Neural cell (in vitro differentiated cells): ENCODE measurements around the gene WWC1. TPM values are rescaled to one million over a fixed set of nuclear protein-coding genes. Genes with fewer than 3 reads are reported as not detected.

Source experiments
- H2AFZ ChIP-seq: fragments of 200-600, 300-800 bp; sonication (generic), shearing (Covaris generic); 2 replicates; pipeline ENCODE4 v1.6.0; 2014; ENCODE audit warnings: low read depth, mild to moderate bottlenecking, antibody characterized with exemption, low read length, moderate library complexity
- H3F3A ChIP-seq: fragments of 200-600 bp; shearing (Covaris generic); 2 replicates; pipeline ENCODE4 v1.6.1; 2016; ENCODE audit warnings: mild to moderate bottlenecking, moderate library complexity, mixed read lengths, antibody characterized with exemption, low read length; ENCODE audit not compliant: insufficient read depth, poor library complexity, severe bottlenecking
- H3K27ac ChIP-seq: fragments of 200-600, 300-800 bp; sonication (generic), shearing (Covaris generic); 2 replicates; pipeline ENCODE4 v1.5.1; 2014; ENCODE audit warnings: mild to moderate bottlenecking, low read length, moderate library complexity
- H3K27me3 ChIP-seq: fragments of 300-800, 200-600 bp; sonication (generic), shearing (Covaris generic); 2 replicates; pipeline ENCODE4 v1.6.0; 2014; ENCODE audit warnings: mild to moderate bottlenecking, low read depth, low read length, moderate library complexity; ENCODE audit not compliant: insufficient read depth
- H3K36me3 ChIP-seq: fragments of 300-800, 200-600 bp; sonication (generic), shearing (Covaris generic); 2 replicates; pipeline ENCODE4 v1.5.1; 2014; ENCODE audit warnings: mild to moderate bottlenecking, antibody characterized with exemption, low read length, moderate library complexity; ENCODE audit not compliant: insufficient read depth
- H3K4me2 ChIP-seq: fragments of 300-800, 200-600 bp; sonication (generic), shearing (Covaris generic); 2 replicates; pipeline ENCODE4 v1.6.0; 2014; ENCODE audit warnings: mild to moderate bottlenecking, low read length
- H3K4me3 ChIP-seq: fragments of 300-800, 200-600 bp; sonication (generic), shearing (Covaris generic); 2 replicates; pipeline ENCODE4 v1.5.1; 2014; ENCODE audit warnings: mild to moderate bottlenecking, low read length, moderate library complexity
- H3K79me2 ChIP-seq: fragments of 200-600 bp; shearing (Covaris generic); replicated peaks from 2 replicates; pipeline ENCODE4 v1.6.0; 2014; ENCODE audit warnings: mild to moderate bottlenecking, low read length, moderate library complexity; ENCODE audit not compliant: insufficient read depth
- H3K9ac ChIP-seq: fragments of 300-800, 200-600 bp; sonication (generic), shearing (Covaris generic); 2 replicates; pipeline ENCODE4 v1.6.1; 2016; ENCODE audit warnings: mild to moderate bottlenecking, low read length, mixed read lengths
- H3K9me2 ChIP-seq: fragments of 200-600 bp; shearing (Covaris generic); 2 replicates; pipeline ENCODE4 v1.6.1; 2016; ENCODE audit warnings: mild to moderate bottlenecking, low read length, mixed read lengths; ENCODE audit not compliant: insufficient read depth
- H3K9me3 ChIP-seq: fragments of 200-600, 300-800 bp; sonication (generic), shearing (Covaris generic); 2 replicates; pipeline ENCODE4 v1.6.1; 2016; ENCODE audit warnings: mild to moderate bottlenecking, mixed run types, low read length, moderate library complexity, mixed read lengths
- H4K20me1 ChIP-seq: fragments of 200-600 bp; shearing (Covaris generic); 2 replicates; pipeline ENCODE4 v1.6.1; 2016; ENCODE audit warnings: mild to moderate bottlenecking, mixed run types; ENCODE audit not compliant: insufficient read depth
- EP300 ChIP-seq: fragments of 450-650 bp; conservative IDR thresholded peaks from 2 replicates; pipeline ENCODE4 v1.6.1; 2014; ENCODE audit warnings: antibody characterized with exemption, mild to moderate bottlenecking, moderate library complexity; ENCODE audit not compliant: poor library complexity, severe bottlenecking
- EZH2 ChIP-seq: fragments of 200-600, 300-800 bp; shearing (Covaris generic), sonication (generic); IDR thresholded peaks from 2 replicates; pipeline ENCODE4 v1.6.1; 2014; ENCODE audit warnings: antibody characterized with exemption, low read length, borderline replicate concordance, mild to moderate bottlenecking; ENCODE audit not compliant: insufficient read depth, poor library complexity, severe bottlenecking
- MXI1 ChIP-seq: fragments of 450-650 bp; conservative IDR thresholded peaks from 2 replicates; pipeline ENCODE4 v1.6.1; 2014; ENCODE audit warnings: antibody characterized with exemption, mild to moderate bottlenecking; ENCODE audit not compliant: poor library complexity, severe bottlenecking
- POLR2AphosphoS5 ChIP-seq: IDR thresholded peaks from 2 replicates; pipeline ENCODE4 v1.6.1; 2012
- RAD21 ChIP-seq: fragments of 450-650 bp; conservative IDR thresholded peaks from 2 replicates; pipeline ENCODE4 v1.6.1; 2014; ENCODE audit warnings: antibody characterized with exemption, mild to moderate bottlenecking, moderate library complexity
- REST ChIP-seq: IDR thresholded peaks from 2 replicates; pipeline ENCODE4 v1.6.1; 2012; ENCODE audit warnings: borderline replicate concordance
- SMC3 ChIP-seq: fragments of 450-650 bp; conservative IDR thresholded peaks from 2 replicates; pipeline ENCODE4 v1.6.1; 2014; ENCODE audit warnings: antibody characterized with exemption, mild to moderate bottlenecking, moderate library complexity; ENCODE audit not compliant: poor library complexity
- TAF1 ChIP-seq: IDR thresholded peaks from 2 replicates; pipeline ENCODE4 v1.6.1; 2012; ENCODE audit warnings: low read depth
- polyA plus RNA-seq: library from polyadenylated mRNA; depleted of rRNA; stranded (reverse); fragments of >200 nt; gene quantifications from 2 replicates; pipeline ENCODE4 v1.2.3, GENCODE V29; 2014
- TF ChIP-seq, protein P1 (sequence below): fragments of 450-650 bp; IDR thresholded peaks from 2 replicates; pipeline ENCODE4 v1.5.1; 2014; ENCODE audit warnings: antibody characterized with exemption, mild to moderate bottlenecking, moderate library complexity; ENCODE audit not compliant: poor library complexity, severe bottlenecking

The WWC1 gene
- polyA plus RNA-seq, 1 donor from 2014 or later = 0.97 TPM

- no peak overlapping the region for H3K4me2 ChIP-seq
- no peak overlapping the region for H3K27ac ChIP-seq
- no peak overlapping the region for H2AFZ ChIP-seq
- no peak for TF ChIP-seq RAD21
- TF ChIP-seq, protein P1, sequence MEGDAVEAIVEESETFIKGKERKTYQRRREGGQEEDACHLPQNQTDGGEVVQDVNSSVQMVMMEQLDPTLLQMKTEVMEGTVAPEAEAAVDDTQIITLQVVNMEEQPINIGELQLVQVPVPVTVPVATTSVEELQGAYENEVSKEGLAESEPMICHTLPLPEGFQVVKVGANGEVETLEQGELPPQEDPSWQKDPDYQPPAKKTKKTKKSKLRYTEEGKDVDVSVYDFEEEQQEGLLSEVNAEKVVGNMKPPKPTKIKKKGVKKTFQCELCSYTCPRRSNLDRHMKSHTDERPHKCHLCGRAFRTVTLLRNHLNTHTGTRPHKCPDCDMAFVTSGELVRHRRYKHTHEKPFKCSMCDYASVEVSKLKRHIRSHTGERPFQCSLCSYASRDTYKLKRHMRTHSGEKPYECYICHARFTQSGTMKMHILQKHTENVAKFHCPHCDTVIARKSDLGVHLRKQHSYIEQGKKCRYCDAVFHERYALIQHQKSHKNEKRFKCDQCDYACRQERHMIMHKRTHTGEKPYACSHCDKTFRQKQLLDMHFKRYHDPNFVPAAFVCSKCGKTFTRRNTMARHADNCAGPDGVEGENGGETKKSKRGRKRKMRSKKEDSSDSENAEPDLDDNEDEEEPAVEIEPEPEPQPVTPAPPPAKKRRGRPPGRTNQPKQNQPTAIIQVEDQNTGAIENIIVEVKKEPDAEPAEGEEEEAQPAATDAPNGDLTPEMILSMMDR = no peak
- TF ChIP-seq TAF1 = no peak
- TF ChIP-seq MXI1 = no peak
- no peak for TF ChIP-seq SMC3
- no peak for TF ChIP-seq EP300
- TF ChIP-seq EZH2 = no peak
- no peak for TF ChIP-seq REST
- no peak for TF ChIP-seq POLR2AphosphoS5
- no peaks in the 10 kb centered on the region for H3K79me2 ChIP-seq
- H3K9ac ChIP-seq = no peak overlapping the region
- no peaks in the 10 kb centered on the region for H3K9me2 ChIP-seq
- H4K20me1 ChIP-seq = no peaks in the 10 kb centered on the region
- no peaks in the 10 kb centered on the region for H3K36me3 ChIP-seq
- H3K9me3 ChIP-seq = peaks cover 3% of the 10 kb centered on the region
- H3K27me3 ChIP-seq = no peaks in the 10 kb centered on the region
- H3K4me3 ChIP-seq = no peak overlapping the region
- H3F3A ChIP-seq = no peaks in the 10 kb centered on the region
Observed at GRCh38 chr5:168249923-168250322, 41.5 kb upstream of the WWC1 start.

GRCh38 chr5:168251259-168251658 lies 40.2 kb upstream of the WWC1 start:
- Histone ChIP-seq H3K27me3 (no peaks in the 10 kb centered on the region), H3K36me3 (no peaks in the 10 kb centered on the region), H3K9me3 (peaks cover 3% of the 10 kb centered on the region), H2AFZ (no peak overlapping the region), H3K27ac (no peak overlapping the region), H3K4me2 (no peak overlapping the region), H3K79me2 (no peaks in the 10 kb centered on the region), H3F3A (no peaks in the 10 kb centered on the region), H3K4me3 (no peak overlapping the region), H4K20me1 (no peaks in the 10 kb centered on the region), H3K9me2 (no peaks in the 10 kb centered on the region), H3K9ac (no peak overlapping the region)
- TF ChIP-seq TAF1 = no peak
- no peak for TF ChIP-seq REST
- no peak for TF ChIP-seq POLR2AphosphoS5
- TF ChIP-seq EZH2 = no peak
- no peak for TF ChIP-seq SMC3
